HG02885 (cell line): ENCODE data around the gene OTOP3.
A peak's percentile ranks its signal among the peaks of the same experiment; 100 is the strongest.

Experiments used
- ATAC-seq: cut with Tn5 transposase; IDR thresholded peaks from one replicate; pipeline ENCODE4 v1.9.1; 2021; ENCODE audit warnings: mild to moderate bottlenecking; ENCODE audit not compliant: unreplicated experiment, poor library complexity

Gene OTOP3

GRCh38 chr17:74937064-74938051 is 1.7 kb downstream of the OTOP3 start:
- no peak for ATAC-seq

- ATAC-seq: no peak
Observed at GRCh38 chr17:74938194-74938950, 2.7 kb downstream of the OTOP3 start.

GRCh38 chr17:74939534-74939933 is 3.8 kb downstream of the OTOP3 start:
- no peak for ATAC-seq

GRCh38 chr17:74941128-74941725 is 5.5 kb downstream of the OTOP3 start:
- no peak for ATAC-seq

- ATAC-seq: no peak
Observed at GRCh38 chr17:74943808-74944522, 8.3 kb downstream of the OTOP3 start.

GRCh38 chr17:74945543-74945942 is 9.8 kb downstream of the OTOP3 start:
- peak; percentile 72 for ATAC-seq

GRCh38 chr17:74946641-74947040 is 10.9 kb downstream of the OTOP3 start:
- ATAC-seq: no peak

GRCh38 chr17:74947041-74947754 is 11.5 kb downstream of the OTOP3 start:
- no peak for ATAC-seq

- ATAC-seq: no peak
Observed at GRCh38 chr17:74949455-74950115, 13.9 kb downstream of the OTOP3 start.

- ATAC-seq: no peak
Observed at GRCh38 chr17:74950207-74950606, 14.5 kb downstream of the OTOP3 start.

GRCh38 chr17:74951065-74951464 is 15.4 kb downstream of the OTOP3 start:
- no peak for ATAC-seq

GRCh38 chr17:74951680-74952421 is 16.2 kb downstream of the OTOP3 start:
- no peak for ATAC-seq

- no peak for ATAC-seq
Observed at GRCh38 chr17:74952431-74953133, 16.9 kb downstream of the OTOP3 start.

- no peak for ATAC-seq
Observed at GRCh38 chr17:74953134-74953687, 17.5 kb downstream of the OTOP3 start.

GRCh38 chr17:74954115-74954514 is 18.4 kb downstream of the OTOP3 start:
- no peak for ATAC-seq

GRCh38 chr17:74954665-74955421 is 19.1 kb downstream of the OTOP3 start:
- no peak for ATAC-seq

GRCh38 chr17:74956093-74956492 is 20.4 kb downstream of the OTOP3 start:
- no peak for ATAC-seq
